Activated naive CD4-positive, alpha-beta T cell treated with anti-CD3 and anti-CD28 coated beads, Interleukin-2, amount 50 U/mL, for 16 hours (primary cell): ENCODE results near the gene IBTK.
A peak's percentile ranks its signal among the peaks of the same experiment; 100 is the strongest.
"Not testable (repeated sequence)": the region's sequence is repeated elsewhere in the genome, so short reads cannot be mapped to it uniquely, and the experiment has no call there.

Source experiments
- DNase-seq: peaks from one replicate; pipeline ENCODE4 v3.0.0-alpha.2; 2020

The IBTK gene, protein sequence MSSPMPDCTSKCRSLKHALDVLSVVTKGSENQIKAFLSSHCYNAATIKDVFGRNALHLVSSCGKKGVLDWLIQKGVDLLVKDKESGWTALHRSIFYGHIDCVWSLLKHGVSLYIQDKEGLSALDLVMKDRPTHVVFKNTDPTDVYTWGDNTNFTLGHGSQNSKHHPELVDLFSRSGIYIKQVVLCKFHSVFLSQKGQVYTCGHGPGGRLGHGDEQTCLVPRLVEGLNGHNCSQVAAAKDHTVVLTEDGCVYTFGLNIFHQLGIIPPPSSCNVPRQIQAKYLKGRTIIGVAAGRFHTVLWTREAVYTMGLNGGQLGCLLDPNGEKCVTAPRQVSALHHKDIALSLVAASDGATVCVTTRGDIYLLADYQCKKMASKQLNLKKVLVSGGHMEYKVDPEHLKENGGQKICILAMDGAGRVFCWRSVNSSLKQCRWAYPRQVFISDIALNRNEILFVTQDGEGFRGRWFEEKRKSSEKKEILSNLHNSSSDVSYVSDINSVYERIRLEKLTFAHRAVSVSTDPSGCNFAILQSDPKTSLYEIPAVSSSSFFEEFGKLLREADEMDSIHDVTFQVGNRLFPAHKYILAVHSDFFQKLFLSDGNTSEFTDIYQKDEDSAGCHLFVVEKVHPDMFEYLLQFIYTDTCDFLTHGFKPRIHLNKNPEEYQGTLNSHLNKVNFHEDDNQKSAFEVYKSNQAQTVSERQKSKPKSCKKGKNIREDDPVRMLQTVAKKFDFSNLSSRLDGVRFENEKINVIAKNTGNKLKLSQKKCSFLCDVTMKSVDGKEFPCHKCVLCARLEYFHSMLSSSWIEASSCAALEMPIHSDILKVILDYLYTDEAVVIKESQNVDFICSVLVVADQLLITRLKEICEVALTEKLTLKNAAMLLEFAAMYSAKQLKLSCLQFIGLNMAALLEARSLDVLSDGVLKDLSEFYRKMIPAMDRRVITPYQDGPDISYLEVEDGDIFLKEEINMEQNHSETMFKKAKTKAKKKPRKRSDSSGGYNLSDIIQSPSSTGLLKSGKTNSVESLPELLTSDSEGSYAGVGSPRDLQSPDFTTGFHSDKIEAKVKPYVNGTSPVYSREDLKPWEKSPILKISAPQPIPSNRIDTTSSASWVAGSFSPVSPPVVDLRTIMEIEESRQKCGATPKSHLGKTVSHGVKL (N-terminal part only)

DNA sequence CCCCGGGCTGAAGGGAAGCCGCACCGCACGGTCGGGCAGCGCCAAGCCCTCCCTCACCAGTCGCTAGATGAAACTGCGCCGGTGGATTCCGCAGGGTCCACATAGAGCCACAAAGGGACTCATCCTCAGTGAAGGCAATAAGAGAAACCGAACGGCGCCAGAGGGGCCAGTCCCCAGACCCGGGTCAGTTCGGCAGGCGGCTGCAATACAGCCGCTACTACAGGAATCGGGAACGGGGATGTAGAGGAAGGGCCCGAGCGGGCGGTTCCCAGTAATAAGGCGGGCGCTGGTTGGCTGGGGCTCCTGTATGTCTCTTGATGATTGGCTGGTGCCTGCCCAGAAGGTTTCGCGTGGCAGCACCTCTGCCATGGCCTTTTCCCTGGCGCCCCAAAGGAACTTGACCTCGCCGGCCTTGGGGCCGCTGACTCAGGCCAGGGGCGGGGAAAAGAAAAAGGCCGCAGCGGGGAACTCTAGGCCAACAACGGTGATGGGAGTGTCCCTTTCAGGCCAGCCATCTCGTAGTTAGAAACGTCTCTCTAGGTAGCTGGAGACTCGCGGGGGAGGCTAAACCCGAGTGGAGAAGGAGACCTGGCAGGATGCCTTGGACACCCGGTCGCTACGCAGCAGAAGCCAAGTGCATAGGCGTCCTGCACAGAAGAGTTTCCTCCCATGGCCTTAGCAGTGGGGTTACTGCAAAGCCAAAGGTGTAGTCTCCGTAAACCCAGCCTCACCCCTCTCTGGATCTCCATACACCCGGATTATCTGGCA is at the start of gene IBTK:
Gene IBTK, minus strand, starts transcription at position 240 of the 768 bp plus-strand sequence. CDS start 7,258 bp downstream, outside the sequence.
- peak; percentile 88 for DNase-seq

DNA sequence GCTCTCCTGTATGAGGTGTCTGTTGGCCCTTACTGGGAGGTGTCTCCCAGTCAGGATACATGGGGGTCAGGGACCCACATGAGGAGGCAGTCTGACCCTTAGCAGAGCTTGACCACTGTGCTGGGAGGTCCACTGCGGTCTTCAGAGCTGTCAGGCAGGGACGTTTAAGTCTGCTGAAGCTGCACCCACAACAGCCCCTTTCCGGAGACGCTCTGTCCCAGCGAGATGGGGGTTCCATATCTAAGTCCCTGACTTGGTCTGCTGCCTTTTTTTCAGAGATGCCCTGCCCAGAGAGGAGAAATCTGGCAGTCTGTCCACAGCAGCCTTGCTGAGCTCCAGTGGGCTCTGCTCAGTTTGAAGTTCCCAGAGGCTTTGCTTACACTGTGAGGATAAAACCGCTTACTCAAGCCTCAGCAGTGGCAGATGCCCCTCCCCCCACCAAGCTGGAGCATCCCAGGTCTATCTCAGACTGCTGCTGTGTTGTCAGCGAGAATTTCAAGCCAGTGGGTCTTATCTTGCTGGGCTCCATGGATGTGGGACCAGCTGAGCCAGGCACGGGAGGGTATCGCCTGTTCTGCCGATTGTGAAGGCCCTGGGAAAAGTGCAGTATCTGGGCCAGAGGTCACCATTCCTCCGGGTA is 36.3 kb upstream of the IBTK start:
- no peak for DNase-seq

DNA sequence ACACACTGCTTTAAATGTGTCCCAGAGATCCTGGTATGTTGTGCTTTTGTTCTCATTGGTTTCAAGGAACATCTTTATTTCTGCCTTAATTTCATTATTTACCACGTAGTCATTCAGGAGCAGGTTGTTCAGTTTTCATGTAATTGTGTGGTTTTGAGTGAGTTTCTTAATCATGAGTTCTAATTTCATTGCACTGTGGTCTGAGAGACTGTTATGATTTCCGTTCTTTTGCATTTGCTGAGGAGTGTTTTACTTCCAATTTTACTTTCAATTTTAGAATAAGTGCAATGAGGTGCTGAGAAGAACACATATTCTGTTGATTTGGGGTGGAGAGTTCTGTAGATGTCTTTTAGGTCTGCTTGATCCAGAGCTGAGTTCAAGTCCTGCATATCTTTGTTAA is 34.0 kb upstream of the IBTK start:
- DNase-seq: not testable (repeated sequence)

DNA sequence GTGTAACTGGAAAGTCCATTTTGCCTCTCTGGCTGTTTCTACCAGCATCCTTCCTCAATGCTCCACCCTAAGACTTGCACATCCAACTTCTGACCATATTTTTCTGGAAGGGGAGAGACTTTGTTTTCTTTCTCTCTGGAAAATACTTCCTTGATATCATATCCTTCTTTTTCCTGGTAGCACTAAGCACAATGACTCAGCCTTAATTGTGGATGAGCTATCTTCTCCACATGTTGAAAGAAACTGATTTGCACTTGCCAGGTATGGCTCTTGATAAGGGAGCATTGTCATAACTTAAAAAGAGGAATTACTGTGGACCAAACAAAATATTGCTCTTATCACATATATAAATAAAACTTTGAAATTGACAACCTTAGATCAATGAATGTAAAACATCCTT is 30.1 kb upstream of the IBTK start:
- no peak for DNase-seq

DNA sequence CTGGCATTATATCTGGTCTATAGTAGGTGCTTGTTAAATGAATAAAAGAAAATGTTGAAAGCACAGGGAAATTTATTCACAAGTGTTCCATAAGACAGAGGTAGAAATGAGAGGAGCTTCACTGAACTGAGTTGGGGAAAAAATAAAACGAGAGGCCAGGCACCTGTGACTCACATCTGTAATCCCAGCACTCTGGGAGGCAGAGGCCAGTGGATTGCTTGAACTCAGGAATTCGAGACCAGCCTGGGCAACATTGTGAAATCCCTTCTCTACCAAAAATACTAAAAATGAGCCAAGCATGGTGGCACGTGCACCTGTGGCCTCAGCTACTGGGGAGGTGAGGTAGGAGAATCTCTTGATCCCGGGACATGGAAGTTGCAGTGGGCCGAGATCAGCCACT is 28.1 kb upstream of the IBTK start:
- DNase-seq: no peak

DNA sequence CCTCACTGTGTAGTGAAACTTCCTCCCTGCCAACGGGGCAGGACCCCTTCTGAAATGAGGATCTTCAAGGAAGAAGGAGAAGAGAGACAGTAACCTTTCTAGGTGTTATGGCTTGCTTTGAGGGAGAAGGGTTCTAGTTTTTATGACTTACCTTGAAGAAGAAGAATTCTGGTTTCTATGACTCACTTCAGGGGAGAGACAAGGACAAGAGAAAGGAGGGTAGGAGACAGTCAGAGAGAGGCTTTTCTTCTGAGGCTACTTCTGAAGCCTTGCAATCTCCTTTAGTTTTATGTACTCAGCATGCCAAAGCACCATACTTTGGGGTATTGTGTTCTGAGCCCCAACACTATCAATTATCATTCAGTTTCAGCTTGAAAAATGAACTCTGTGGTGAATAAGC is 25.8 kb upstream of the IBTK start:
- DNase-seq: no peak

DNA sequence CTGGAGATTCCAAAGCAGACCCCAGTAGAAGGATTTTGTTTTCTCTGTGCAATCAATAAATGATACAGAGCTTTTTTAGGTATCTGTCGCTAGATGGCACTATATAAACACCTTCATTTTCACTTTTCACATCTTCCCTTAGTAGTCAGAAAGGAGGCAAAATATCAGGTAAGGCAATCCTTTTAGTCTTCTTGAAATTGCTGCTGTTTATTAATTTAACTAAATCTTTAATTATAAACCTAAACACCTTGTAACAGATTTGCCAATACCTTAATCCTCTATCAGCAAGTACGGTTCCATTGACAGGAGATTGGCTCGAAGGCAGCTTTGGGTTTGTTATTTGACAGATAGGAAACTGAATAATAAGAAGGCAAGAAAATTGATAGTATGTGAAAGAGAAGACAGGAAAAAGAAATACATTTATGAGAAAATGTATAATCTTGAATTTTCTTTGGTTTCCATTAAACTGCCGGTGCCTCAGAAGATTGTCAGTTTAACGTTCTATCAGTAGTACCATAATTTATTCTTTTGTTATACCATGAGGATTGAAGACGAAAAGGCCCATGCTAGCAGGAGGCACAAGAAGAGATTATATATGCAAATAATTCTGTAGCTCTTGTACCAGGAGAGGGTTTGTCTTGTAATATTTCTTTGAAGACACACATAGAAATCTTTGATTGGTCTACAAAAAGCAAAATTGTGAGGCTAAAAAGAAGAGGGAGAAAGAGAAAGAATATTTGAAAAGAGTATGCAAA is 23.5 kb upstream of the IBTK start:
- DNase-seq: no peak

DNA sequence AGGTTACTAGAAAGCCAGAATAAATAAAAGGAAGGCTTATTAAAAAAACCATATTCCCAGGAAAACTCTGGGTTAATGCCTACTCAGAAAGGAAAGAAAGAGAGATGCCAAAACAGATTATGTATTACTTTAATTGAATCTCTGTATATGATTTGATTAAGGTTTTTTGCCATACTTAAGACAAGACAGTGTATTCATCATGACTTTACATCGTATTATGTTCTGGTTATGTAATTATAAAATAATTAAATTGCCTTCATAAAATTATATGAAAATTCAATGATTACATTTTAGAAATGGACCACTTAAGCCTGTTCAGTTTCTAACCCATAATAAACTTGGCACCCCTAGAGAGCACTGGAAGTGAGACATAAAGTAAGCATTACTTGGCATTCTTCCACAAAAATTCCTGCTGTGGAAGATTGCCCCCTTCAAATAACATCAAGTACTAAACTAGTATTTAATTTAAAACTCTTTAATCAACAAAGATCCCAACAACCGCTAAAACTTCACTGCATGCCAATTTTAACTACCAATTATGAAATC is 20.8 kb upstream of the IBTK start:
- no peak for DNase-seq

DNA sequence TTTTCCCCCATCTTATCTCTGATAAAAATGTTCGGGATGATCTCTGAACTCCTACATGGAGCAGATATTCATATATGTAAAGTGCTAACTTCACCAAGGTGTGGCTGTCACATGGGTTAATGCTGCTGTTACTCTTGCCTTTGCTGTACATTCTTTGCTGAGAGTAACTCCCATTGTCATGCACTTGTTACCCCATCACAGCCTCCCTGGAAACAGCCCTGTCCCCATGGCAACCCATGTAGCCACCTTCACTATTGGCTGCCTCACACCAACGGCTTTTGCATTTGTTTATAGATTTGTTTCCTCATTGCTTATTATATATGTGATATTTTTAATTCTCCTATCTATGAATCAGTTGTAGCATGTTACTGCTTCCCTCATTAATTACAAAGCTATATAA is 17.3 kb upstream of the IBTK start:
- DNase-seq: no peak

DNA sequence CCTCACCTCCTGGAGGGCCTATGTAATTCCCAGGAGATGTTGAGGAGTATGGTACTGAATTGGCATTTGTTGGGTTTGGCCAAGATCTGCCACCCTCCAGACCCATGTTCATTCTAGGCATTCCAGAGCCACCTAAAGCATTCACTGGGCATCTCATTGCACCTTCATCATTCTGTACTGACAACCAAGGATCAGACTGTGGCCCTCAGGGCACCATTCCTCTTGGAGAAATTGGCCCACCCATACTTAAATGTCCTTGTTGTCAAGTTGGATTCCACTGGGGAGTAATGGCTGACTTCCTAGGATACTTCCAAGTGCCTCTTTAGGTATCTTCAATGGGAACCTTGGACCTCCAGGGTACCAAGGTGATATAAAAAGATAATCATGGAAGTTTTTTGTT is 16.8 kb upstream of the IBTK start:
- DNase-seq: no peak

DNA sequence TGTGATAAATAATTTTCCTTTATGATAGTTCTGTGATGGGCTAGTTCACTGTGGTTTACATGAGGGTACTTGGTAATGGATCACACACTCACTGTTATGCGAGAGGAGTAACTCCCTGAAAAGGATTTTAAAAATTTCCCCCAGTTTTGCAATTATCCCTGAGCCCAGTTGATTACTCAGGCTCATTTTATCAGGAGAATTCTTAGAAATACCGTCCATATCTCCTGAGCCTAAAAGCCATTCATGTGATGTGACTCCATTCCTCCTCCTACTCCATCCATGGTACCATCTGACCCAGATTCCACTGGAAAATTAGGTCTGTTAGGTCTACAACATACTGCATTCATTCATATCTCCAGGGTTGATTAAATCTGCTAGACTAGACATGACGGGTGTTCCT is 16.4 kb upstream of the IBTK start:
- DNase-seq: no peak

DNA sequence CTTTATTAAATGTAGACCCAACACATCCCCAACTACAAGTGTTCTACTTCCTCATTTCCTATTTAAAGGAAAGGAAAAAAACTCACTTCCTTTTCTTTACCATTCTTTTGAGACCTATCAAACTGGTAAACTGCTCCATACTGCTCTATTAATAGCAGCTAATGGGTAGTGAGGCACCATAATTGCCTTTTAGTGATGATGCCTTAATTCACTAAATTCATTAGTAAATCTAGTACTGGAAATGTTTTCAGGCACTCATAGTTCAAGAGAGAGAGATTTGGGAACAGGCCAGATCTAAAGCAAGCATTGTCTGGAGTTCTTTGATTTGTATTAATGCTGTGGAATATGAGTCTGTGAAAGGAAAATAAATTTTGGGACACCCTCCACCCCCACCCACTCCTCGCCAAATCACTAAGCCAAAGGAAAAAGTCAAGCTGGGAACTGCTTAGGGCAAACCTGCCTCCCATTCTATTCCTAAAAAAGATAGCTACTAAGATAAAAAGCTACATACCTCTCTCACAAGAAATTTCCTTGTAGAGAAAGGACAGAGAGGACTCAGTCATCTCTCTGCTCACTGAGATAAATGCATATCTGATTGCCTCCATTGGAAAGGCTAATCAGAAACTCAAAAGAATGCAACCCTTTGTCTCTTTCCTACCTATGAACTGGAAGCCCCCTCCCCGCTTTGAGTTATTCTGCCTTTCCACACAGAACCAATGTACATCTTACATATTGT is 13.6 kb upstream of the IBTK start:
- DNase-seq: no peak

DNA sequence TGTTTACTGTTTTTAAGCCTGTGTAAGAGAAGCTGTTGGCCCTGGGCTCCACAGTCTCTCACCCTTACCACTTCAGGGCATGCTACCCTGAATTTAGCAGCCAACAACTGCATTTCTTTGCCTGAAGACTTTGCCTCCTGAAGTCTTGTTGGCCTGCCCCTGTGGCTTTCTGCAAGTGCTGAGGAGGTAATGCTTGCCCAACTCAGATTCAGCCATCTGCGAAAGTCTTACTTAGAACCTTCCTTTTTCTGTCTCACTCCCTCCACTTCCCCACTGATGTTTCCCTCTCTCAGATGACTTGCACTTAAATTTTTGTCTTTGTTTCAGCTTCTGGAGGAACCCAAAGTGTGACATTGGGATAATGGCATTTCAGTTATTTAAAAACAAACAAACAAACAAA is 11.8 kb upstream of the IBTK start:
- DNase-seq: no peak

DNA sequence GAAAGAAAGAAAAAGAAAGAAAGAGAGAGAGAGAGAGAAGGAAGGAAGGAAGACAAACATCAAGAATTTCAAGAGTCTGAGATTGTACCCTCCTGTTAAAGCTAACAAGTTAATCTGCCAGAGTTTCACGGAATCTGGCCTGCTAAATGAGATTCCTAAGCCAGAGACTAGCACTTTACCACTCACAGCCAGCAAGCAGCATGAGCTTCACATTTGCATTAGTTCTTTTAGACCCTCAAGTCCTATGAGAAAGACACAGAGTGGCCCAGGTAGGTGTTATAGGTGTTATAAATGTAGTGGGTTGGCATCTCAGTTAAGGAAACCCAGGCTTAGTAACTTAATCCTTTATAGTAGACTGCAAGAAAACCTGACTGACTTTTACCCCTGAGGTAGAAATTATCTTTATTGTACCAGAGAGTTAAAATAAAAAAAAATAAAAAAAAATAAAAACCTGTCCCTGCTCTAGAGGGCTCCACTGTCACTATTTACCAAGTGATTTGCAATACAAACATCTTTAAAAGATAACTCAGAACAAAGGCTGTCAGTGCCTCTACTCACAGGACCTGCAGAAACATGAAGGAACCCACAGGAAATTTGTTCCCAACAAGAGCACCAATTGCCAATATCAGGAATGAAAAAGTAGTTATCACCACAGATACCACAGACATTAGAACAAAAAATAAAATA is 9.7 kb upstream of the IBTK start:
- DNase-seq: no peak

DNA sequence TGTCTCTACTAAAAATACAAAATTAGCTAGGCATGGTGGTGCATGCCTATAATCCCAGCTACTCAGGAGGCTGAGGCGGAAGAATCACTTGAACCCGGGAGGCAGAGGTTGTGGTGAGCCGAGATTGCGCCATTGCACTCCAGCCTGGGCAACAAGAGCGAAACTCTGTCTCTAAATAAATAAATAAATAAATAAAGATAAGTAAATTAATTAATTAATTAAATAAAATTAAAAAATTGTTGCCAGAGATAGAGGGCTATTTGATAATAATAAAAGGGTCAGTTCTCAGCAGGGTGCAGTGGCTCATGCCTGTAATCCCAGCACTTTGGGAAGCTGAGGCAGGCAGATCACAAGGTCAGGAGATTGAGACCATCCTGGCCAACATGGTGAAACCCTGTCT is 7.2 kb upstream of the IBTK start:
- not testable (repeated sequence) for DNase-seq

DNA sequence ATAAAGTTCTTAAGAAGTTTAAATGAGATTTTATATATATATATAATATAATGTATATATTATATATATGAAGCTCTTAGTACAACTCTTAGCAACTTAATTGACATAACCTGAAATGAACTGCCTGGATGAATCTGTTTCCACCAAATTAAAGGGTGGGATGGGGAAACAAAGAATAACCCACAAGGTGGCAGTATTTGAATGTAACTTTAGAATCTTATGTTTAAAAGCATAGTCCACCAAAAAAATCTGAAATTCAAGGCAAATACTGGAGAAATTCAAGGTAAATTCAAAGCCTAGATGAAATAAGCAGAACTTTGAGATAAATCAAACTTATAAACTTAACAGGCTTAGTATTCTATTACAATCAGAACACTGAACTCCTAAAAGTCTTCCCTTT is 4.4 kb upstream of the IBTK start:
- no peak for DNase-seq

DNA sequence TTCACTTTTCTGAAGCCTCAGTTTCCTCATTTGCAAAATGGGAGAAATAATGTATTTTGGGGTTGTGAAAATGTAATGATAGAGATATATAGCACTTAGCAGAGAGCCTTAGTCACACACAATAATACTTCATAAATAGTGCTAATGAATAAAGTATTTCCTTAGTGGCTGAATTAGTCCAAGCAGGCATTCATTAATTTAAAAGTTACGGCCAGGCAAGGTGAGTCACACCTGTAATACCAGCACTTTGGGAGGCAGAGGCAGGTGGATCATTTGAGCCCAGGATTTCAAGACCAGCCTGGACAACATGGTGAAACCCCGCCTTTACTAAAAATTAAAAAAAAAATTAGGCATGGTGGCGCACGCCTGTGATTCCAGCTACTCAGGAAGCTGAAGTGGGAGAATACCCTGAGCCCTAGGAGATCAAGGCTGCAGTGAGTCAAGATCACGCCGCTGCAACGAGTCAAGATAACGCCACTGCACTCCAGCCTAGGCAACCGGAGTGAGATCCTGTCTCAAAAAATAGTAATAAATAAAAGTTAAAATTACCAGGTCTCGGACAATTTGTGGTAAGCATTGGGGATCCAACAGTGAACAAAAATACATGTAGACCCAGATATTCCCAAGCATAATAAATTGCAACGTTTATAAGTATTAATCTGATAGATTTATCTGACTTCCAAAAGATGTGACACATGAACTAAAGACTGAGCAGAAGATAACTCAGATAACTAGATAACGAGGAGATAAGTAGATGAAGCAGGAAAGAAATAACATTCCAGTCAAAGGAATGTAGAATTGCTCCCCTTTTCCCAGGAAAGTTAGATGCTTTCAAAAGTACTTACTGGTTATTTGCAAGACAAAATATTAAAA is 2.1 kb upstream of the IBTK start:
- DNase-seq: no peak

DNA sequence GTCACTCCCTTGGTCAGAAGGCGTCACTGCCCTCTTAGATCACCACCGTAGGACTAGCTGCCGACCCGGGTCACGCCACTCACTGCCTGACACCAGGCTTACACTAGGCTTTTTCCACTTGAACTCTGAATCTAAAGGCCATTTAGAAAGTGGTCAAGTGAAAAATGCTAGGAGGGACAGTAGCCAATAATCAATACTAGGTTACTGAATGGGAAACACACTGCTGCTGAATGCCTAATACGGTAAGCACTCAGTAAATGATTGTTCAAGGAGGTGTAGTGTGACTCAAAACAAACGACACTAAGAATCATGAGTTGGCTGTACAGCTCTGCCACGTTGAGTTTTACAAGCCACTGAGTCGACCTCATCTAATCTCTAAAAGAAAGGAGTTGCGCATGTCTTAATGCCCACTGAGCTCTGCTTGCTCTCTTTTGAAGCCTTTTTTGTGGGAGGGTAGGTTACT is 760 bp upstream of the IBTK start:
- no peak for DNase-seq
